Activated CD4-positive, CD25-positive, alpha-beta regulatory T cell treated with anti-CD3 and anti-CD28 coated beads, Interleukin-2, amount 50 U/mL, for 72 hours (primary cell): ENCODE data around the gene MAN1A2.
A peak's percentile ranks its signal among the peaks of the same experiment; 100 is the strongest.
"Not testable (repeated sequence)": the region's sequence is repeated elsewhere in the genome, so short reads cannot be mapped to it uniquely, and the experiment has no call there.

Experiments
- DNase-seq: peaks from one replicate; pipeline ENCODE4 v3.0.0; 2021

The MAN1A2 gene

GRCh38 chr1:117511273-117511672 is 144.0 kb downstream of the MAN1A2 start:
- DNase-seq: no peak

GRCh38 chr1:117512728-117513321 is 145.6 kb downstream of the MAN1A2 start:
- no peak for DNase-seq

- DNase-seq: no peak
These were observed 155.9 kb downstream of the MAN1A2 start for GRCh38 chr1:117523111-117523510.

GRCh38 chr1:117527074-117527473 is 159.8 kb downstream of the MAN1A2 start:
- DNase-seq: no peak

- DNase-seq: no peak
These were observed 160.4 kb downstream of the MAN1A2 start for GRCh38 chr1:117527566-117528102.

- DNase-seq: no peak
These were observed 162.4 kb downstream of the MAN1A2 start for GRCh38 chr1:117529683-117530082.

GRCh38 chr1:117531222-117531621 is 164.0 kb downstream of the MAN1A2 start:
- no peak for DNase-seq

DNA sequence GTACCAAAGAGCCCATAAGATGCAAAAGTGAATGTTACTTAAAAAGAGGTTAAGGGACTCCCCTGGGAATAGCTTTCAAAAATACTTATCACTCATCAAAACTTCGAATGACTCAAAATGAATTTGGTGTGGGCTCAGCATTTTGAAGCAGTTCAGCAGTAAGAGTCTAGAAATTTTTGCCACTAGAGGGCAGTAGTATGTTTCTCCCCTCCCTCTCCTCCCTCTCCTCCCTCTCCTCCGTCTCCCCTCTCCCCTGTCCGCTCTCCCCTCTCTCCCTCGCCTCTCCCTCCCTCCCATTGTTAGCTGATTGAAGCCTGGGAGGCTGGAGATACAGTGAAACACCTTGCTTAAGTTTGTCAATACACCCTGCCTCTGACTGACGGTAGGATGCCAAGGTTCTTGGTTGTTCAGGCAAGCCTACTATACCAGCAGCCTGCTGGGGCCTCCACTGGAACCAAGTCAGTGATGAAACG is 167.8 kb downstream of the MAN1A2 start:
- peak; percentile 44 for DNase-seq

DNA sequence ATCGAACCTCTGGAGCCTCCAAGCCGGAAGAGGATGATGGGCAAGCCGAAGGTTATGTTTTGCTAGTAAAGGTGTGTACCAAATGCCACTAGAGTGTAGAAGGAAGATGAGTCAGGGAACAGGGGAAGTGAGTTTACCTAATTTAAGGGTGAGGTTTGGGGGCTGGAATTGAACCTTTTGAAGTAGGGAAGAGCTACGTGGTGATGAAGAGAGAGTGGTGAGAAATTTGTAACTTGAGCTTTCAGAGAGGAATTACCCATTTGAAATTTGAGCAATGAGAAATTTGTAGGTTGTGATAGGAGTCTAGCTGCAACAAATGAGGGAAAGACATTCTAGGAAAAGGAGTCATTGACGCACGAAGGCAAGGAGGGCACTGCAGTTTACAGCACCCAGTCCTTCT is 168.6 kb downstream of the MAN1A2 start:
- no peak for DNase-seq

GRCh38 chr1:117537291-117537920 is 170.2 kb downstream of the MAN1A2 start:
- no peak for DNase-seq

DNA sequence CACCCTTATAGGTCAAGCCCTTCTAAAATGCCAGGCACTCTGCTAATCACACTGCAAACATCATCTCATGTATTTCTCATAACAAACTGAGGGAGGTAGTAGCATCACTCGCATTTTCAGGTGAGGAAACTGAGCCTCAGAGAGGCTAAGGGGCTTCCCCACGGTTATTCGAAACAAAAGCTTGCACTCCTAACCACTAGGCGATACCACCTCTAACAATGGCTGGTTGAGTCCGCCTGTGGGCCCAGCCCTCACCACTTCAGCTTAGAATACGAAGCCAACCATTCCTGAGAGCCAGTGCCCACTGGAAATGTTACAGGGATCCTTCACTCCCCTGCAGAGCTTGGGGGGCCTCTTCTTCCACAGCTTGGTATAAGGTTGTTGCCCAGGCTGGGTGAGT is 173.3 kb downstream of the MAN1A2 start:
- DNase-seq: no peak

DNA sequence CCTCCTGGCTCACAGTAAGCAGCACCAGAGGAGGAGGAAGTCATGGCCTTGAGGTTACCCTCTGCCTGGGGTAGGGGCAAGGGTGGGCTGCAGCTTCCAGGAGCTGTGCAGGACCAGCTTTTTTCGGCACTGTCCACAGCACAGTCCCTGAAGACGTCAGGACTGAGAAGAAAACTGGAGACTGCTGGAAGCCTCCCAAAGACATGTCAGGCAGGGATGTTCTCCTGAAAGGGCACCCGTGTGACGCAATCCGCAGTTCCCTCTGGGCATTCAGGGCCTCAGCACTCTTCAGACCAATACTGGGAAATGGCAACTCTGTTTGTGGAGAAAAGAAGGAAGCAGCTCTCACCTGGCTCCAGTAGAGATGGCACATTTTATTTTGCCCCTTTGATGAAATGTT is 173.8 kb downstream of the MAN1A2 start:
- no peak for DNase-seq

DNA sequence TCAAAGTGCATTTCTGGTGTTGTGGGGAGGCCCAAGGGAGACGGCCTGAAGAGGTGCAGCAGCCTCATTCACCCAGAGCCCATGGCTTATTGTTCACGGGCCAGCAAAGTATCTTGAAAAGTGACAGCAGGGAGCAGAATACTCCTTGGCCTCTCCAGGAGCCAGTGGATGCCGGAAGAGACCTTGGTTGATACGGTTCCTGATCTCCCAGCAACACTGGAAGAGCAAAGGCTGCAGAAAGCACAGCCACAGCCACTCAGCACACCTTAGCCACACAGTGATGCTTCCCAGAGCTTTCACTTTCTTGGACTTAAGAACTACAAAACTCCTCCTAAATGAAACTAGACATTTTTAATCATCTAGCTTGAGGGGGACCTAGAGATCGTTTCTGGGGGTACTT is 174.3 kb downstream of the MAN1A2 start:
- no peak for DNase-seq

DNA sequence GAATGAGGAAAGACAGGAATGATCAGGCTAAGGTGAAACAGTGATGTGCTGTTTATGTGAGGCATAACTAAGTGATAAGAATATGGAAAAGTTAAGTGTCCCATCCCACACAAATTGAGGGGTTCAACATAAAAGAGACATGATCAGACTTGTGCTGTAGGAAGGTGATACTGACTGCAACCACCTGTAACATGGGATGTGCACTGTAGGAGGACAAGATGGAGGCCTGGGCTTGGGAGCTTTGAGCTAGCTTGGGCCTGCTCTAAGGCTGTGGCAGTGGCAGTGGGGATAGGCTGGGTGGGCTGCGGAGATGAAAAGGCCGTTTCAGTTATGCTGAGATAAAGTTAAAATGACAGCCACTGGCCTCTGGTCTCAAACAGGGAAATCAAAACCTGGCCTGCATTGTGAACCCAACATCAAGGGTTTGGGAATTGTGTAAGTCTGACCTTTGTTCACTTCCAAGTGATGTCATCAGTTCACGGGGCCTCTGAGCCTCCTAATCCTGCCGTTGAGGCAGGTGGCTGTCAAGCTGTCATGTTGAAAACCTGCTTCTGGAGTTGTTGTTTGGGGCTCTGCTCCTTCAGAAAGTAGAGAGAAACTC is 177.4 kb downstream of the MAN1A2 start:
- no peak for DNase-seq

DNA sequence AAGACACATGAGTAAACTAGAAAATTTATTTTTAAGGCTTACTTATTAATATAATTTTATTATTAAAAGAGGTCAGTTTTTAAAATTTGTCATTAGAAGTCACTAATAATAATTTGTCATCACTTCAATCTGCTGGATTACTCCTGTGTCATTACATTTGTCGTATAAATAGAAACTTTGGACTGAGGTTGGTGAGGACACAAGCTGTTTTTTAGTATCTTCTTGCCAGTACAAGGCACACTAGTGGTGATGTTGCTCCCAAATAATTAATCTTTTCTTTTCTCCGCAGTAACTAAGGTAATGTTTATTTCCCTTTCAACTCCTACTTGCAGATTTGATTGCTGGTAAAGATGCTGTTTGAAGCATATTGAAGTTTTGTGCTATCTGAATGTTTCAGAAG is 179.2 kb downstream of the MAN1A2 start:
- DNase-seq: no peak

DNA sequence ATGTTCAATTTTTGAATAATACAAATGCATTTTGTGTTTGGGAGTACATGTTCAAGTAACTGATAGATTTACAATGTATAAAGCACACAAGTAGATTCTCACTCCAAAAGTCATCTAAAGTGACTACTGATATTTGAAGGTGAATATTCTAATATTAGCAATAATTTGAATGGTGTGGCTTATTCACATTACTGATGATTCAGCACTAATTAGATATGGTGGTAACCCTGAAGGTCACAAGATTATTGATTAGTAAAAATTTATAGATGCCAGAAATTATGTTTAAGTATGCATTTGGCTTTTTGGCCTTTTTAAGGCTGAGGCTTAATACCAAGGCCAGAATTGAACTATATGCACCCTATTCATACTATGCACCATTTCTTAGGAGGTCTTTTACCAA is 186.2 kb downstream of the MAN1A2 start:
- DNase-seq: no peak

DNA sequence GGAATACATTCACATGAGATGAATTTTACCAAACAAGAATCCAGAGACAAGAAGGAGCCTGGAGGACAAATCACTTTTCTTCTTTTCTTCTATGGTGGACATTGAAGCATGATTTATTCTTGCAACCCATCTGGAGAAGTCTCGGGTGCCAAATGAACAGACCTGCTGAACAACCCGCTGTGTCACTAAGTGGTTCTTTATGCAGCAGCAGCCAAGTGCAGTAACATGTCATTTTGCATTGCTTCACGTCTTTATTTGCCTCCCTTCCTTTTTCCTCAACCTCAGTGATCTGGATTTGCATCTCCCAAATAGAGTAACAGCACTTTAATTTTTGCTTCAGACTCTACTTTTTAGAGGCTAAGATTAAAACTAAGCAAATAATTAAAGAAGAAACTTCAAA is 188.6 kb downstream of the MAN1A2 start:
- no peak for DNase-seq

DNA sequence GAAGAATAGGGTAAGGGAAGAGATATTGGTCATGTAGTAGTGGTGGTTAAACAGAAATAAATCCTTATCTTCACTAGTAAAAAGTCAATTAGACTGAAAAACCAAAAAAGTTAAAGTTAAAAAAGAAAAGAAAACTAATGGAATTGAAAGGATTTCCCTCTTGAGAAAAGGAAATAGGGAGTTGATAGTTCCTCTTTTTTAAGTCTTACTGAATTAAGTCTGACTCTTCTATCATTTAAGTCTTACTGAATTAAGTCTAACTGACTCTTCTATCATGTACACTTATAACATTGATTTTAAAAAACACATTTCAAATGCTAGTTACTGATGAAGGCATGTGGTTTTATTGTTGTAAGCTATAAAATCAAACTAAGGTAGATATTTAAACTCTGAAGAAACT is 189.1 kb downstream of the MAN1A2 start:
- DNase-seq: no peak

DNA sequence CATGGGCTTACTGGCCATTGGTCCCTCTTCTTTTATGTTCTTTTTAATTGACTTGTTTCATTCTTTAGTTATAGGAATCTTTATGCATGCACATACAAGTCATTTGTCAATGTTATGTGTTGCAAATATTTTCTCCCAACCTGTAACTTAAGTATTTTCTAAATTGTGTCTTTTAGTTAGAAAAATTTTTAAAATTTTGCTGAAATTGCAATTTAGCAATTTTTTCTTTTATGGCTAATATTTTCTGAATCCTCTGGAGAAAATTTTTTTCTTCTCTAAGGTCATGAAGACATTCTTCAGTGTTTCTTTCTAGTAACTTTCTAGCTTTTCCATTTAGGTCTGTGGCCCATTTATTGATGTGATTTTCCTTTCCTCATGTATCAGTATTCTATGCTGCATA is 189.7 kb downstream of the MAN1A2 start:
- DNase-seq: no peak

- not testable (repeated sequence) for DNase-seq
These were observed 191.2 kb downstream of the MAN1A2 start for GRCh38 chr1:117558451-117558850.

GRCh38 chr1:117559139-117559538 is 191.9 kb downstream of the MAN1A2 start:
- no peak for DNase-seq

- DNase-seq: no peak
These were observed 192.7 kb downstream of the MAN1A2 start for GRCh38 chr1:117559985-117560384.

DNA sequence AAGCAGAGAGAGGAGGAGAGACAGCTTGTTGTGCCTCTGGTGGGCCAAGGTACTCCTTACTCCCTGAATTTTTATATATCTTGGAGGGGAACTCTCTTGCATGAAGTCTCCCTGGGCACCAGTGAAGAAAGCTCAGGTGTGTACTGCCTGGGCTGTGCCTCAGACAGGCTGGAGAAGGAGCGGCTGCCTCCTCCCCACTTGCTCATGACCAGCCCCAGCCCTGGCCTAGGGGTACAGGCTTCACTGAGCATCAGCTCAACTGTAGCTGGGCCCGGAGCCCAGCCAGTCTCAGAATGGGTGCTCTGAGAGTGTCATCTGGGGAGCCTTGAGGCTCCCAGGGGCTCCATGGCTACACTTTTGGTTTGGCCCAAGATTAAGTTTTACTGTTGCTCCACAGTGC is 193.8 kb downstream of the MAN1A2 start:
- no peak for DNase-seq

- no peak for DNase-seq
These were observed 194.3 kb downstream of the MAN1A2 start for GRCh38 chr1:117561551-117561950.
